GM12873 (cell line): ENCODE results near the gene RBM33.

Source experiments
- TF ChIP-seq, protein P1 (sequence below): IDR thresholded peaks from 2 replicates; pipeline ENCODE4 v1.5.1; 2012; ENCODE audit warnings: low read depth, mild to moderate bottlenecking, moderate library complexity, low read length, control low read depth; ENCODE audit not compliant: insufficient read depth; ENCODE audit errors: missing control alignments

The RBM33 gene

DNA sequence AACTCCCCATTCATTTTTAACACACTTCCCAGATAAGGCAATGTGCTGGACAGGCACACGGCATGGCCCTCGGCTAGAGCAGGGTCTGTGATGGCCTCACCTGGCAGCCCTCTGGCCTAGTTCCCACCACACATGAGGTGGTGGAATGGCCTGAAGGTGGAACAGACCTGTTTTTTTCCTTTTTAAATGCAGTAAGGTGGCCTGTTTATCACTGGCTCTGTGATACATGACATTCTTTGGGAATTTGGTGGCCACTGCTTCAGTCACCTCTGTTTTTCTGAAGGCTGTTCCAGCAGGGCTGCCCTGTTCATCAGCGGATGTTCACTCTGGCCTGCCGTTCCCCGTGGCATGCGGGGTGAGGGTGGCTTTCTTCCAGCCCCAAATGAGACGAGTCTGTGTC is 131.2 kb downstream of the RBM33 start:
- TF ChIP-seq, protein P1, sequence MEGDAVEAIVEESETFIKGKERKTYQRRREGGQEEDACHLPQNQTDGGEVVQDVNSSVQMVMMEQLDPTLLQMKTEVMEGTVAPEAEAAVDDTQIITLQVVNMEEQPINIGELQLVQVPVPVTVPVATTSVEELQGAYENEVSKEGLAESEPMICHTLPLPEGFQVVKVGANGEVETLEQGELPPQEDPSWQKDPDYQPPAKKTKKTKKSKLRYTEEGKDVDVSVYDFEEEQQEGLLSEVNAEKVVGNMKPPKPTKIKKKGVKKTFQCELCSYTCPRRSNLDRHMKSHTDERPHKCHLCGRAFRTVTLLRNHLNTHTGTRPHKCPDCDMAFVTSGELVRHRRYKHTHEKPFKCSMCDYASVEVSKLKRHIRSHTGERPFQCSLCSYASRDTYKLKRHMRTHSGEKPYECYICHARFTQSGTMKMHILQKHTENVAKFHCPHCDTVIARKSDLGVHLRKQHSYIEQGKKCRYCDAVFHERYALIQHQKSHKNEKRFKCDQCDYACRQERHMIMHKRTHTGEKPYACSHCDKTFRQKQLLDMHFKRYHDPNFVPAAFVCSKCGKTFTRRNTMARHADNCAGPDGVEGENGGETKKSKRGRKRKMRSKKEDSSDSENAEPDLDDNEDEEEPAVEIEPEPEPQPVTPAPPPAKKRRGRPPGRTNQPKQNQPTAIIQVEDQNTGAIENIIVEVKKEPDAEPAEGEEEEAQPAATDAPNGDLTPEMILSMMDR: no peak

DNA sequence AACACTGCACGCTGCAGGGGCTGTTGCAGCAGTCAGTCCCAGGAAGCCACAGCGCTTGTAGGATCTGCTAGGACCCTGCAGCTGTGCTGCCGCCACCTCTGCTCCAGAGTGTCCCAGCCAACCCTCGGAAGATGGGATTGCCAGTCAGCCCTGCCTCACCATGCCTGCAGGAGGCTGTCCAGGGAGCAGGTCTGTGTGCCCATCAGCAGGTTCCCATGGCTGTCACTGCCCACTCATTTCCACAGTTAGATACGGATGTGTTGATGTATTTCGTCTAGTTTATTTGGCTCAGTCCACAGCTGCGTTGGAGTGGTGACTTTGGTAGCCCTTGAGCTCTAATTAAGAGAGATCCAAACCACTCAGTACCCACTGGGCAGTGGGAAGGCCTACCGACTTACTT is 132.1 kb downstream of the RBM33 start:
- TF ChIP-seq, protein P1: no peak

DNA sequence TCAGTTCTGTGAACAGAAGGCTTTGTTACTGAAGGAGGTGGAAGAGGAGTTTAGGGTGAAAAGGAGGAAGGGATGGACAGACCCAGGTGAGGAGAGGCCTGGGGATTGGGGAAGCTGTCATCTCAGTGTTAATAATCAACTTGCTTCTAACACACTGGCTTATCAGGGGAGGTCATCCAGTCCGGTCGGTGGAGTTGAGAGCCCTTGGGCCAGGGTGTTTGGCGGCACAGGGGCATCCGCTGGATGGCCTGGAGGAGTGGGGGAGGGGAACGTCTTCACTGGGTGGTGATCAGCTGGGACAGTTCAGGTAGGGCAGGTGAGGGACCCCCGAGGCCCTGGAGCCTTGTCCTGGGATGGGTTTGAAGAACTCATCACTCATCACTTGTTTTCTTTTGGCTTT is 133.9 kb downstream of the RBM33 start:
- TF ChIP-seq, protein P1: no peak

DNA sequence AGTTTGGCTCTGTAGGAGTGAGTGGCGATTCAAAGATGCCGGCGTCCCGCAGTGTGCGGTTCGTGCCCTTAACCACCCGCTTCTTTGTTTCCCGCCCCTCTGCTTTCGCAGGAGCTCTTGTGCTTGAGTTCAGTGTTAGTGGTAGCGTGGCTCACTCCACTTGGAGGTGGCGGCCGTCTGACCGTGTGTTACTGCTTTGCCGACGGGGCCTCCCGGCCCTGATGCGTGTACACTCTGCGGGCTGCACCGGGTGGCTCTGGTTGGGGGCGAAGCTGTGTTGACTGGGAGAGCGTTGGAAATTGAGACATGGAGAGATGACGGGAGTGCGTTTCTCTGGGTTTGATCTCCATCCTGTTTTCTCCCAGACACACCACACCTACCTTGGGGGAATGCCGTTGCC is 136.4 kb downstream of the RBM33 start:
- TF ChIP-seq, protein P1: no peak

DNA sequence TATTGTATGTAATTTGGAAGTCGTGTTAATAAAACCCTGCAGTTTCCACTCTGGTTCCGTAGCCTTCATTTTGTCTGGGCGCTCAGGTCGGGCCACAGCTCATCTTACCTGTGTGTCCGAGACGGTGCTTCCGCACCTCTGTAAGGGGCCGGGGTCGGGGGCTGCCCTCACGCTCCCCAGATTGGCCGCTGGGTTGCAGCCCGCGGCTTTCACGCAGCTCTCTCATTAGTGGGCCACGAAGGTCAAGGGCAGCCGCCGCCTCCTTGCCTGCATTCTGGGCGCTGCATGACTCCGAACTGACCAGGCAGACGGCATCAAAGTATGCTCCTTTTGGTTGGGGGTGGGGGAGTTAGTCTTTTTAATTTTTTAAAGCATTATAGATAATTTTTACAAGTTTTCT is 137.0 kb downstream of the RBM33 start:
- TF ChIP-seq, protein P1: no peak

DNA sequence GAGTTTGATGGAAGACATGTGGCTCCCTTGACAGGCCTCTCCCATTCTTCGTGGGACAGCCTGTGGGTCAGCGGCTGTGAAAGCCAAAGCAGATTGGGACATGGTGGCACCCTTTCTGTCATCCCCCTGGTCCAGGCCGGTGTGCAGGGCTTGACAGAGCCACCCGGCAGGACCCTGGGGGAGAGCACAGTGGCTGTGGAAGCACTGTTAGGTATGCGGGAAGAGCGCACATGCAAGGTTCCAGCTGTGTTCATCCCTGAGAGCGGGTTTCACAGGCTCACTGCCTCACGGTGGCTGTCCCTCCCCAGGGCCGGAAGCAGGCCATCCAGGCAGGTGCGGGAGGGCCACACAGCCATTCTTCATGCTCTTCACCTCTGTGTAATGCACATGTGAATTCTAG is 138.0 kb downstream of the RBM33 start:
- TF ChIP-seq, protein P1: no peak

DNA sequence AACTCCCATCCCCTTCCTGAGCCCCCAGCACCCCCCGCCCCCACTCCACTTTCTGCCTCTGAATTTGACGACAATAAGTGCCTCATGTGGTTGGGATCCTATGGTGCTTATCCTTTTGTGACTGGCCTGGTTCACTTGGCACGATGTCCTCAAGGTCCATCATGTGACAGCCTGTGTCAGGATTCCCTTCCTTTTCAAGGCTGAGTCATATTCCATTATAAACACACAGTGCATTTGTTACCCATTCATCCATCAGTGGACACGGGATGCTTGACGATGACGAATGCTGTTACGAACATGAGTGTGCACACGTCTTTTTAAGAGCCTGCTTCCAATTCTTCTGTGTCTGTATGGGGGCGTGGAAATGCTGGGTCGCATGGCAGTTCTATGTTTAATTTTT is 141.1 kb downstream of the RBM33 start:
- TF ChIP-seq, protein P1: no peak

DNA sequence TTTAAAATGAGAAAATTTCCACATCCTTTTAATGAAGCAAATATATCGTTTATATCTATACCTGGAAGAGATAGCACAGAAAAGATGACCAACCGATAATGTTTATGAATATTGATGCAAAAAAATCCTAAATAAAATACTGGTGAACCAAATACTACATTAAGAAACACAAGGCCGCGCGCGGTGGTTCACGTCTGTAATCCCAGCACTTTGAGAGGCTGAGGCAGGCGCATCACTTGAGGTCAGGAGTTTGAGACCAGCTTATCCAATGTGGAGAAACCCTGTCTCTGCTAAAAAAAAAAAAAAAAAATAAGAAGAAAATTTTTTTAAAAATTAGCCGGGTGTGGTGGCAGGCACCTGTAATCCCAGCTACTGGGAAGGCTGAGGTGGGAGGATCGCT is 142.0 kb downstream of the RBM33 start:
- TF ChIP-seq, protein P1: no peak
